Activated naive CD8-positive, alpha-beta T cell treated with anti-CD3 and anti-CD28 coated beads for 36 hours (primary cell): ENCODE measurements around the gene DBP. TPM values are rescaled to one million over a fixed set of nuclear protein-coding genes. Genes with fewer than 3 reads are reported as not detected.

Experiments
- DNase-seq: peaks from one replicate; pipeline ENCODE4 v3.0.0; 2021
- H3K27ac Mint-ChIP-seq: one replicate; pipeline ENCODE4 v1.8.0; 2022; ENCODE audit warnings: mild to moderate bottlenecking, moderate library complexity, mixed read lengths
- H3K27me3 Mint-ChIP-seq: one replicate; pipeline ENCODE4 v1.8.0; 2022; ENCODE audit warnings: mild to moderate bottlenecking, mixed read lengths
- H3K36me3 Mint-ChIP-seq: one replicate; pipeline ENCODE4 v1.8.0; 2021; ENCODE audit warnings: mild to moderate bottlenecking, mixed read lengths
- H3K4me1 Mint-ChIP-seq: one replicate; pipeline ENCODE4 v1.8.0; 2021; ENCODE audit warnings: mixed read lengths
- H3K4me3 Mint-ChIP-seq: one replicate; pipeline ENCODE4 v1.8.0; 2022; ENCODE audit warnings: mild to moderate bottlenecking, moderate library complexity, mixed read lengths
- H3K9me3 Mint-ChIP-seq: one replicate; pipeline ENCODE4 v1.8.0; 2022; ENCODE audit warnings: mixed read lengths
- total RNA-seq, 2 experiments: library from RNA; stranded (reverse); gene quantifications; one replicate each; pipeline ENCODE4 v1.2.3, GENCODE V29; 2021

Gene DBP
- total RNA-seq, 2 experiments from 2014 or later = 9.3 to 10.1 TPM

DNA sequence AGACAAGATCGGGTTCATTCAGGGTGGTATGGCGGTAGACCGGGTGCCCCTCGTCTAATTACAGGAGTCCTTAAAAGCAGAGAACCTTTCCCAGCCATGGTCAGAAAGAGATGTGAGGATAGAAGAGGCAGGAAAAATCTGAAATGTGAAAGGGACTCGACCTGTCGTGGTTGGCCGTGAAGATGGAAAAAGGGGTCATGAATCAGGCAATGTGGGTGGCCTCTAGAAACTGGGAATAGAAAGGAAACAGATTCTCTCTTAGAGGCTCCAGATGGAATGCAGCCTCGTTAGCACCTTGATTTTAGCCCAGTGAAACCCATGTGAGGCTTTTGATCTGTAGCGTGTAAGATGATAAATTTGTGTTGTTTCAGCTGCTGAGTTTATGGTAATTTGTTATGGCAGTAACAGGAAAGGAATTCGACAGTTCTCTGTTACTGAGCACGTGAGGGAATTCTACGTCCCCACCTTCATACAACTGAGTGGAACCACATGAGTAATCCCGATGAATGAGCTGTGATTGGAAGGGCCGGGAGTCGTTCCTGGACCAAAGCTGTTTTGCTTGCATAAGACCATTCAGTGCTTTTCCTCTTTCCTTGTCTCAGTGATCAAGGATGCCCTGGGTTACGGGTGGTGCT lies 19.8 kb upstream of the DBP start:
- no peak overlapping the region for H3K4me3 Mint-ChIP-seq
- no peaks in the 10 kb centered on the region for H3K9me3 Mint-ChIP-seq
- no peak for DNase-seq
- H3K4me1 Mint-ChIP-seq = peaks cover 10% of the 10 kb centered on the region
- H3K36me3 Mint-ChIP-seq = no peaks in the 10 kb centered on the region
- no peaks in the 10 kb centered on the region for H3K27me3 Mint-ChIP-seq
- H3K27ac Mint-ChIP-seq = no peak overlapping the region

DNA sequence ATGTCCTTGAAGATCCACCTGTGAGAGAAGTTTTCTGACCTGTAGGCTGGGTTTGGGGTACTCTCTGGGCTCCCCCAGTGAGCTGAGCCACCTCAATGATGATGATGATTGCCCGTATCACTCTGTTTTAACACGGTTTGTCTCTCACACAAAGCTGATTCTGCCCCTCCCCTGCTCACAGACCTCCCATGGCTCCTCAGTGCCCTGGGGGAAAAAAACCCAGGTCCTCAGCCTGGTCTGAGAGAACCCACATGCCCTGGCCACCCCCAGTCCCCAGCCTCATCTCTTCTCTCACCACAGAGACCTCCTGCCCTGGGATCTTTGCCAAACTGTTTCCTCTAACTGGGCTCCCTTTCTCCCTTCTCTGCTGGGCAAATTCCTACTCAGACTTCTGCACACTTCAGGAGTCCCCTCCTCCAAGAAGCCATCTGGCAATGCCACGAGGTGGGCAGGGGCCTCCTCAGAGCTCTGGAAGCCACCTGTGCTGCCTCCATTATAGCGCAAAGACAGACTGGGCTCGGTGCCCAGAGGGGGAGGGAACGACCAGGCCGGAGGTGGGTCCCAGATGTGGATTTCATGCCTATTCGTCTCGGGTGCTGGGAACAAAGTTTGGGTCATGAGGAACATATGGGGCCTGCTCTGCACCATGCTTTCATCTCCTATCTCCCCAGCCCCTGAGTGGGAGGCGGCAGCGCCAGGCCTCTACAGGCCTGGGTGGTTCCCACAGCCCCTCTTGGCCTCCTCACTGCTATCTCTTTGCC lies 17.3 kb upstream of the DBP start:
- Mint-ChIP-seq H3K27ac (no peak overlapping the region), H3K36me3 (no peaks in the 10 kb centered on the region), H3K9me3 (no peaks in the 10 kb centered on the region), H3K4me1 (peaks cover 6% of the 10 kb centered on the region), H3K27me3 (no peaks in the 10 kb centered on the region), H3K4me3 (no peak overlapping the region)
- DNase-seq = no peak

DNA sequence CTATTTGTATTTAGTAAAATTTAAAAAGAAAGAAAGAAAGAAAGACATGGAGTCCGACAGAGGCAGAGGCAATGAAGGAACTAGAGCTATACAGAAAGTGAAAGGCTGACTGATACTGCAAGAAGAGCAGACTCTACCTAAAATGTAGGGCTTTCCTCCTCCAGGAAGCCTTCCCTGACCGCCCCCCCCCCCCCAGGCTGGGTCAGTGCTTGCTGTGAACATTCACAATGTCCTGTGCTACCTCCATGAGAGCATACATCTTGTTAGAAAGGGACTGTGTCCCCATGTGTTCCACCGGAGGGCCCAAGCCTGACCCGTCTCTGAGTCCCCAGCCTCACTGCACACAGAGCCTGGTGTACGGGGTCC lies 14.5 kb upstream of the DBP start:
- Mint-ChIP-seq H3K4me3 (no peak overlapping the region), H3K9me3 (no peaks in the 10 kb centered on the region), H3K36me3 (no peaks in the 10 kb centered on the region), H3K4me1 (peaks cover 13% of the 10 kb centered on the region), H3K27me3 (no peaks in the 10 kb centered on the region), H3K27ac (no peak overlapping the region)
- no peak for DNase-seq

DNA sequence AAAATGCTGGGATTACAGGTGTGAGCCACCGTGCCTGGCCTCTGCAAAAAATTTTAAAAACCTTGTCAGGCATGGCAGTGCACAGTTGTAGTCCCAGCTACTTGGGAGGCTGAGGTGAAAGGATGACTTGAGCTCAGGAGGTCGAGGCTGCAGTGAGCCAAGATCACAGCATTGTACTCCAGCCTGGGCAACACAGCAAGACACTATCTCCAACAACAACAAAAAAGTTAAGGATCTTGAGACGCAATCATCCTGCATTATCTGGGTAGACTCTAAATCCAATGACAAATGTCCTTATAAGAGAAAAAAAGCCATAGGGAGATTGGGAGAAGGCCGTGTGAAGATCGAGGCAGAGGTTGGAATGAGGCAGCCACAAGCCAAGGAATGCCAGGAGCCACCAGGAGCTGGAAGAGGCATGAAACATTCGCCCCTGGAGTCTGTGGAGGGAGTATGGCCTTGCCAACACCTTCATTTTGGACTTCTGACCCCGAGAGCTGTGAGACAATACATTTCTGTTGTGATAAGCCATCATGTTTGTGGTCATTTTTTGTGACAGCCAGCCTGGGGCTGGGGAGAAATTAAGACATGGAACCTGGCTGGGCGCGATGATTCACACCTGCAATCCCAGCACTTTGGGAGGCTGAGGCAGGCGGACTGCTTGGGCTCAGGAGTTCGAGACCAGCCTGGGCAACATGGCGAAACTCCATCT lies 13.9 kb upstream of the DBP start:
- Mint-ChIP-seq H3K36me3 (no peaks in the 10 kb centered on the region), H3K9me3 (no peaks in the 10 kb centered on the region), H3K4me3 (no peak overlapping the region), H3K27me3 (no peaks in the 10 kb centered on the region), H3K4me1 (peaks cover 15% of the 10 kb centered on the region), H3K27ac (no peak overlapping the region)
- no peak for DNase-seq

DNA sequence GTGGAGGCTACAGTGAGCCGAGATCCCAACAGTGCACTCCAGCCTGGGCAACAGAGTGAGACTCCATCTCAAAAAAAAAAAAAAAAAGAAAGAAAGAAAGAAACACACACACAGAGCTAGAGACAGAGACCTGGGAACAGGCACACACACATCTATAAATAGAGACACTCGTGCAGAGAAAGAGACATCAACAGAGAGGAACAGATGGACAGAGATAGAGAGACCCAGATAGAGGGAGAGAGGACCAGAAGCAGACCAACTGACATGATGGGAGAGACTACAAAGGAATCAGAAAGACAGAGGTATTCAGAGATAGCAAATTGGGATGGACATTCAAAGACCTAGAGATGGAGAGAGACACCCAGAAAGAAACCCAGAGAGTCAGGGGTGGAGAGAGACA lies 11.0 kb upstream of the DBP start:
- Mint-ChIP-seq H3K27me3 (no peaks in the 10 kb centered on the region), H3K36me3 (no peaks in the 10 kb centered on the region)
- DNase-seq = no peak

DNA sequence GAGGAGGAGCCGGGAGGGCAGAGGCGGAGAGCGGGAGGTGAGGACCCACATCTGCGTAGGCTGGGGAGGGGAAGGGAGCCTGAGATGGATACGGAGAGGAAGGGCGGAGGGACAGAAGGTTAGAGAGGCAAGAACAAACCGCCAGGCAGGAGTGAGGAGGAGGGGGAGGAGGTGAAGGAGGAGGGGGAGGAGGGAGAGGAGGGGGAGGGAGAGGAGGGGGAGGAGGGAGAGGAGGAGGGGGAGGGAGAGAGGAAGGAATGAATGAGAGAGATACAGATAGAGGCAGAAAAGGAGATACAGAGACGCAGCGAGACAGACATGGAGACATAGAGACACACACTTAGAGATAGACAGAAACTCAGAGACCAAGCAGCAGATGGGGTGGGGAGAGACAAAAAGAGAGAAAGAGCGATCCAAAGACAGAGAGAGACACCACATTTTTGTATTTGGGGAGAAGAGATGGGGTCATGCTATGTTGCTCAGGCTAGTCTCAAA lies 9.6 kb upstream of the DBP start:
- peak overlapping the region; percentile 26 for H3K4me3 Mint-ChIP-seq
- H3K36me3 Mint-ChIP-seq = no peaks in the 10 kb centered on the region
- peaks cover 28% of the 10 kb centered on the region for H3K4me1 Mint-ChIP-seq
- DNase-seq = no peak
- H3K27ac Mint-ChIP-seq = peak overlapping the region; percentile 36
- no peaks in the 10 kb centered on the region for H3K27me3 Mint-ChIP-seq
- no peaks in the 10 kb centered on the region for H3K9me3 Mint-ChIP-seq

More for the DNA sequence above, 11.0 kb upstream of the DBP start:
- H3K27ac Mint-ChIP-seq = no peak overlapping the region
- H3K4me1 Mint-ChIP-seq = peaks cover 28% of the 10 kb centered on the region
- no peak overlapping the region for H3K4me3 Mint-ChIP-seq
- no peaks in the 10 kb centered on the region for H3K9me3 Mint-ChIP-seq

DNA sequence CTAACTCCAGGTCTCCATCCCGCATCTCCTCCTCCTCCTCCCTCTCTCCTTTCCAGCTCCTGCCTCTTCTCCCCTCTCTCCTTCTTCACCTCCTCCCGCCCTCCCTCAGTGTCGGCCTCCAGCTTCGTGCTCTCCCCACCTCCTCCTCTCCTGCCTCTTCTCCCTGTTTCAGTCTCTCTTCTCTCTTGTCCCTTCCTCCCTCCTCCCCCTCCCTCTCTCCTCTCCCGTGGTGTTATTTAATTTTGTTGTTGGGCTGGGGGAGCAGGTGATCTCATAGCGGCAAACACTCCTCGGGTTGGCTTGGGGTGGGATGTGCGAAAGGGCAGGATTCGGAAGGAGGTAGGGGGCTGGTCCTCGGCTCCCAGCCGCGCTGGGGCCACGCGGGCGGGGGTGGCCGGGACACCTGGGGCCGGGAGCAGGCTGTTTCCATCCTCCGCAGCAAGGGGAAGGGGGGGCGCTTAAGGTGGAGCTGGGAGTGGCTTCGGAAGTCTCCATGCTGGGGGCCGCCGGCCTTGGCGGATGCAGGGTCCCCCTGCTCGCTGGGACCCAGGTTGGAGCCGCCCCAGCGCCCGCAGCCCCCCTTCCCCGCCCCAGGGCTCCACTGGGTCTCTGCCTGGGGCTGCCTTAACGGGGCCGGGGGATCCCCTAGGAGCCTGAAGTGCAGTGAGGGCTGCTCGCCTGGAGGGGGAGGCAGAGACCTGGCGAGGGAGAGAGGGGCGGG lies 9.0 kb upstream of the DBP start, which contains the start of gene CA11:
TSS of gene CA11 (minus strand) at position 187 of the 721 bp plus-strand sequence. CDS start 555 bp downstream, outside the sequence.
- Mint-ChIP-seq H3K4me3 (peak within 1 kb of the TSS; percentile 86), H3K27me3 (no peaks in the 10 kb centered on the region), H3K36me3 (no peaks in the 10 kb centered on the region), H3K4me1 (peaks cover 28% of the 10 kb centered on the region), H3K27ac (peak within 1 kb of the TSS; percentile 78), H3K9me3 (no peaks in the 10 kb centered on the region)
- DNase-seq = peak; percentile 94

DNA sequence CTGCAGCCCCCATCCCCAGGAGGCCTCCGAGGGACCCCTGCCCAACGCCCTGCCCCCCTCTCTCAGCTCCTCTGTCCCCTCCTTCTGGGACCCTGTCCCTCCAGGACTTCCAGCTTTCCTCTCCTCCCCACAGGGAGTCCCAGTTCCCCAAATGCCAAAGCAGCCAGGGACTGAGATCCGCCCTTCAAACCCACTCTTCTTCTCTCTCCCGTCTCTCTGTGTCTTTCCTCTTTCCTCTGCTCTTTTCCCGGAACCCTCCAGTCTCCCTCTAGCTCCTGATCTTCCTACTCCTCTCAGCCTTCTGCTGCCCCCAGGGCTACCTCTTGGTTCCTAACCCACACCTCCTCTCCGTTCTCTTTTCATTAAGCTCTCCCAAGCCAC lies 8.4 kb upstream of the DBP start:
- Mint-ChIP-seq H3K36me3 (no peaks in the 10 kb centered on the region), H3K27me3 (no peaks in the 10 kb centered on the region), H3K4me1 (peaks cover 28% of the 10 kb centered on the region), H3K4me3 (peak overlapping the region; percentile 86), H3K9me3 (no peaks in the 10 kb centered on the region), H3K27ac (peak overlapping the region; percentile 77)
- no peak for DNase-seq

DNA sequence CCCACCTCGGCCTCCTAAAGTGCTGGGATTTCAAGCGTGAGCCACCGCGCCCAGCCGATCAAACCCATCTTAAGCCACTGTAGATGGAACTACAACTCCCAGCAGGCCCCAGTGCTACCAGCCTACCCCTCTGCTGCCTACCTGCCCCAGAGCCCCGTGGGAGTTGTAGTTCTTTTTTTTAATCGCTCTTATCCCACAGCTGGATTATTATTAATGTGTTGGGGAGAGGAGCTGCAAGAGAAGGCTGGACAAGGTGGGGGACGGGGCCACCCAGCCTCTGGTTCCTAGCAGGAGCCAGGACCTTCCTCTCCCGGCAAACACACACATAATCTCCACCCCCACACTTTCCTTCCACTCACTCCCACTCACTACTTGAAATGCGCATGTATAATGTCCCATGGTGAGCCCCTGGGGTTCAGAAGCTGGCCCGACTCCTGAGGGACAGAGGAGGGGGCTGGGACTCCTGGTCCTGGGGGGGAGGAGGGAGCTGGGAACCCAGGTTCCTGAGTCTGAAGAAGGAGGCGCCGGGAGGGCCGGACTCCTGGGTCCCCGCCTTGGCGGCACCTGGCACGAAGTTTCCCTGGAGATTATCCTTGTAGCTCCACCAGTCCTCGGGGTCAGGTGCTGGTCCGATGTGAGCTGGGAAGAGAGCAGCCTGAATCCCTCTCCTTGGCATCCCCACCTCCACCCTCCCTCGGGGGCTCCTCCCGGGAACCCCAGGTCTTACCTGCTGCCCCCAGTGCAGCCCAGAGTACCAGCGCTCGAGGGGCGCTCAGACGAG lies 7.8 kb upstream of the DBP start:
- peaks cover 28% of the 10 kb centered on the region for H3K4me1 Mint-ChIP-seq
- H3K4me3 Mint-ChIP-seq = peak overlapping the region; percentile 86
- no peaks in the 10 kb centered on the region for H3K9me3 Mint-ChIP-seq
- no peaks in the 10 kb centered on the region for H3K27me3 Mint-ChIP-seq
- DNase-seq = peak; percentile 76
- H3K36me3 Mint-ChIP-seq = no peaks in the 10 kb centered on the region
- peak overlapping the region; percentile 78 for H3K27ac Mint-ChIP-seq

DNA sequence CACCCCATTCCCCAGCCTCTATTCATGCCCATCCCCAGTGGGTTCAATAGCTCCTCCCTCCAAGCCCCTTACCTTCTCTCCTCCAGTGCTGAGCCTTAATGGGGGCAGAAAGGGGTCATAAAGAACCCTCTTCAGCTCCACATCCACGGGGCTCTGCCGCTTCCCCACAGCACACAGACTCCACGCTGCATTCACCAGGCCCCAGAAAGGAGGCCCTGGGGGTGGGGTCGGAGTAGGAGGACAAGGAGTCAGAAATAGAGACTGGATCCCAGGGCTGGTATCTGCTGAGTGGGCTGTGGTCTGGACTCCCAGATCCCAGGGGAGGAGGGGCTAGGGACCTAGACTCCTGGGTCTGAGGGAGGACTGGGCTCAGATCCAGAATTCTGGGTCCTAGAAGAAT lies 7.2 kb upstream of the DBP start:
- Mint-ChIP-seq H3K27me3 (no peaks in the 10 kb centered on the region), H3K27ac (no peak overlapping the region), H3K36me3 (no peaks in the 10 kb centered on the region), H3K4me1 (peaks cover 27% of the 10 kb centered on the region), H3K4me3 (peak overlapping the region; percentile 30), H3K9me3 (no peaks in the 10 kb centered on the region)
- DNase-seq = no peak

DNA sequence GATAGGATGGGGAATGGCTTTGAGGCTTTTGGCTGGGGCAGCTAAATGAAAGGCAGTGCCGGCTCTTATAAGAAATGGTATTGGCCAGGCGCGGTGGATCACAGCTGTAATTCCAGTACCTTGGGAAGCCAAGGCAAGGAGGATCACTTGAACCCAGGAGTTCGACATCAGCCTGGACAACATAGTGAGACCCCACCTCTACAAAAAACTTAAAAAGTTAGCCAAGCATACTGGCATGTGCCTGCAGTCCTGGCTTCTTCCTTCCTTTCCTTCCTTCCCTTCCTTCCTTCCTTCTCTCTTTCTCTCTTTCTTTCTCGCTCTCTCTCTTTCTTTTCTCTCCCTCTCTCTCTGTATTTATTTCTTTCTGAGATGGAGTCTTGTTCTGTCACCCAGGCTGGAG lies 5.7 kb upstream of the DBP start:
- no peak overlapping the region for H3K4me3 Mint-ChIP-seq
- H3K27me3 Mint-ChIP-seq = no peaks in the 10 kb centered on the region
- no peak overlapping the region for H3K27ac Mint-ChIP-seq
- H3K36me3 Mint-ChIP-seq = peaks cover 10% of the 10 kb centered on the region
- peaks cover 35% of the 10 kb centered on the region for H3K4me1 Mint-ChIP-seq
- H3K9me3 Mint-ChIP-seq = no peaks in the 10 kb centered on the region
- DNase-seq = no peak

DNA sequence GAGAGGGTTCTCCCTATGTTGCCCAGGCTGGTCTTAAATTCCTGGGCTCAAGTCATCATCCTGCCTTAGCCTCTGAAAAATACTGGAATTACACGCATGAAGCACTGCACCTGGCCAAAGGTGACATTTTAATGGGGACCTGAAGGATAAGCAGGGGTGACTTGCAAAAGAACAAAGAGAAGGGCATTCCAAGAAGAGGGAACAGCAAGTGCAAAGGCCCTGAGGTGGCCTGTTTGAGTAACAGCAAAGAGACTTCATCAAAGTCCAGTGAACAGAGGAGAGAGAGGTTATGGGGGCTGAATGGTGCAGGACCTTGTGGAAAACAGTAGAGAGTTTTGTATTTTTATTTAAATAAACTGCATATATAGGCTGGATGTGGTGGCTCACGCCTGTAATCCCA lies 4.7 kb upstream of the DBP start:
- no peaks in the 10 kb centered on the region for H3K9me3 Mint-ChIP-seq
- H3K36me3 Mint-ChIP-seq = peaks cover 10% of the 10 kb centered on the region
- H3K4me3 Mint-ChIP-seq = no peak overlapping the region
- no peak overlapping the region for H3K27ac Mint-ChIP-seq
- H3K4me1 Mint-ChIP-seq = peaks cover 39% of the 10 kb centered on the region
- DNase-seq = no peak
- no peaks in the 10 kb centered on the region for H3K27me3 Mint-ChIP-seq

DNA sequence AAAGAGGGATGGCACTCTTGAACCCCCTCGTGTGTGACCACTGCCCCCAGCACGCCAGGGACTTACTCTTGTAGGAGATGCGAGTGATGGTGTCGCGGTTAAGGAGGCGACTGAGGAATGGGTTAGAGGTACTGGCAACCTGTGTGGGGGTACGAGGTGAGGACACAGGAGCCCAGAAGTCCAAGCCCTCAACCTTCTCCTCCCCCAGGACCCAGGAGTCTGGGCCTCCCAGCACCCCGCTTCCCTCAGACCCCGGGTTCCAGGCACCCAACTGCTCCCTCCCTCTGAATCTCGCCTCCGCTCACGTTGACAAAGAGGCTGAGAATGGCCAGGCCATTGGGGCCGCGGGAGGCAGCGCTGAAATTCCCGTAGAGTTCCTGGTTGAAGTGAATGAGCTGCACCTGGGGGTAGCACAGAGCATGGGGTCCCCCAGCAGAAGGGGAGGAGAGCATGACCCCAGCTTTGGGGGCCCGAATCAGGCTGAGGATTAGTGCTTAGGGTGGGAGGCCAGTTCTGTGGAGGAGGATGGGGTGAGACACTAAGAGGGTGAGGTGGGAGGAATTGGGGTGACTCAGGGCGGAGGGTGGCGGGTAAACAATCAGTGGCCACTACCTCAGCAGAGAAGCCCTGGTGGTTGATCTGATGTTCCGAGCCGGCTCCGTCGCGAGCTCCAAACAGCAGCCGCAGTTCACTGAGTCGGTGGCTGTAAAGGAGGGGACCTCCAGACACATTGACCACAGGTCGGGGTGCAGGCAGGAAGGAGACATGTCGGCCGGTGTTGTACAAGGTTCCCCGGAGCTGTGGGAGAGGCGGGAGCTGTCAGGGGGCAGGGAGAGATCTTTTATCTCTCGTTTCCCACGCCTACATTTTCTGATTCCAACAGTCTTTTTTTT lies 2.5 kb upstream of the DBP start:
- Mint-ChIP-seq H3K27ac (peak overlapping the region; percentile 51), H3K36me3 (peaks cover 10% of the 10 kb centered on the region), H3K9me3 (no peaks in the 10 kb centered on the region), H3K27me3 (no peaks in the 10 kb centered on the region), H3K4me3 (peak overlapping the region; percentile 45), H3K4me1 (peaks cover 35% of the 10 kb centered on the region)
- DNase-seq = no peak
